Neural progenitor cell (in vitro differentiated cells): ENCODE data around the gene GEMIN5. TPM values are rescaled to one million over a fixed set of nuclear protein-coding genes. Genes with fewer than 3 reads are reported as not detected.
A peak's percentile ranks its signal among the peaks of the same experiment; 100 is the strongest.

Experiments used
- DNase-seq: peaks from one replicate; pipeline ENCODE4 v3.0.0-alpha.2; 2016; ENCODE audit warnings: low spot score
- H2AFZ ChIP-seq: fragments of 200-600 bp; sonication (generic); replicated peaks from 2 replicates; pipeline ENCODE4 v1.6.1; 2016; ENCODE audit warnings: antibody characterized with exemption
- H3F3A ChIP-seq: fragments of 200-600 bp; sonication (generic); 2 replicates; pipeline ENCODE4 v1.6.1; 2016; ENCODE audit warnings: antibody characterized with exemption, low read depth
- H3K27ac ChIP-seq: fragments of 200-600 bp; sonication (generic); 2 replicates; pipeline ENCODE4 v1.5.1; 2016; ENCODE audit warnings: mild to moderate bottlenecking
- H3K27me3 ChIP-seq: fragments of 200-600 bp; sonication (generic); 2 replicates; pipeline ENCODE4 v1.6.1; 2016; ENCODE audit warnings: mild to moderate bottlenecking, moderate library complexity
- H3K36me3 ChIP-seq: fragments of 200-600 bp; sonication (generic); 2 replicates; pipeline ENCODE4 v1.5.1; 2016
- H3K4me1 ChIP-seq: fragments of 200-600 bp; sonication (generic); 2 replicates; pipeline ENCODE4 v1.6.1; 2016; ENCODE audit warnings: mixed run types
- H3K4me2 ChIP-seq: fragments of 200-600 bp; sonication (generic); 2 replicates; pipeline ENCODE4 v1.6.1; 2016
- H3K4me3 ChIP-seq: fragments of 200-600 bp; sonication (generic); 2 replicates; pipeline ENCODE4 v1.5.1; 2016
- H3K79me2 ChIP-seq: fragments of 200-600 bp; sonication (generic); 2 replicates; pipeline ENCODE4 v1.6.1; 2016; ENCODE audit warnings: low read depth
- H3K9ac ChIP-seq: fragments of 200-600 bp; sonication (generic); 2 replicates; pipeline ENCODE4 v1.6.1; 2016
- H3K9me3 ChIP-seq: fragments of 200-600 bp; sonication (generic); 2 replicates; pipeline ENCODE4 v1.5.1; 2016; ENCODE audit warnings: low read depth
- H4K20me1 ChIP-seq: fragments of 200-600 bp; sonication (generic); 2 replicates; pipeline ENCODE4 v1.6.1; 2016; ENCODE audit warnings: low read depth
- H3K27ac Mint-ChIP-seq: 3 replicates; pipeline ENCODE4 v1.8.0; 2021; ENCODE audit warnings: mixed read lengths
- H3K27me3 Mint-ChIP-seq: 2 replicates; pipeline ENCODE4 v1.8.0; 2022; ENCODE audit warnings: low read depth, mild to moderate bottlenecking, inconsistent platforms, moderate library complexity, mixed read lengths; ENCODE audit not compliant: insufficient read depth
- H3K36me3 Mint-ChIP-seq: 3 replicates; pipeline ENCODE4 v1.8.0; 2021; ENCODE audit warnings: mixed read lengths
- H3K4me1 Mint-ChIP-seq: 3 replicates; pipeline ENCODE4 v1.8.0; 2021; ENCODE audit warnings: mixed read lengths
- H3K4me3 Mint-ChIP-seq: 3 replicates; pipeline ENCODE4 v1.8.0; 2021; ENCODE audit warnings: mild to moderate bottlenecking, moderate library complexity, mixed read lengths
- H3K9me3 Mint-ChIP-seq: 3 replicates; pipeline ENCODE4 v1.8.0; 2020; ENCODE audit warnings: mixed read lengths
- EZH2 ChIP-seq: fragments of 200-600 bp; sonication (generic); IDR thresholded peaks from 2 replicates; pipeline ENCODE4 v1.6.1; 2017; ENCODE audit warnings: antibody characterized with exemption, mild to moderate bottlenecking, moderate library complexity
- EZH2phosphoT487 ChIP-seq: fragments of 200-600 bp; sonication (generic); IDR thresholded peaks from 2 replicates; pipeline ENCODE4 v1.6.1; 2017; ENCODE audit warnings: antibody characterized with exemption
- total RNA-seq: library from RNA; depleted of rRNA; stranded (reverse); fragments of >200 nt; gene quantifications from 2 replicates; pipeline ENCODE4 v1.2.3, GENCODE V29; 2015; ENCODE audit warnings: low replicate concordance
- TF ChIP-seq, protein P1 (sequence below): fragments of 200-600 bp; sonication (generic); IDR thresholded peaks from 2 replicates; pipeline ENCODE4 v1.5.1; 2017; ENCODE audit warnings: antibody characterized with exemption, mild to moderate bottlenecking

The GEMIN5 gene
- total RNA-seq, 1 donor from 2014 or later: 18.5 TPM

DNA sequence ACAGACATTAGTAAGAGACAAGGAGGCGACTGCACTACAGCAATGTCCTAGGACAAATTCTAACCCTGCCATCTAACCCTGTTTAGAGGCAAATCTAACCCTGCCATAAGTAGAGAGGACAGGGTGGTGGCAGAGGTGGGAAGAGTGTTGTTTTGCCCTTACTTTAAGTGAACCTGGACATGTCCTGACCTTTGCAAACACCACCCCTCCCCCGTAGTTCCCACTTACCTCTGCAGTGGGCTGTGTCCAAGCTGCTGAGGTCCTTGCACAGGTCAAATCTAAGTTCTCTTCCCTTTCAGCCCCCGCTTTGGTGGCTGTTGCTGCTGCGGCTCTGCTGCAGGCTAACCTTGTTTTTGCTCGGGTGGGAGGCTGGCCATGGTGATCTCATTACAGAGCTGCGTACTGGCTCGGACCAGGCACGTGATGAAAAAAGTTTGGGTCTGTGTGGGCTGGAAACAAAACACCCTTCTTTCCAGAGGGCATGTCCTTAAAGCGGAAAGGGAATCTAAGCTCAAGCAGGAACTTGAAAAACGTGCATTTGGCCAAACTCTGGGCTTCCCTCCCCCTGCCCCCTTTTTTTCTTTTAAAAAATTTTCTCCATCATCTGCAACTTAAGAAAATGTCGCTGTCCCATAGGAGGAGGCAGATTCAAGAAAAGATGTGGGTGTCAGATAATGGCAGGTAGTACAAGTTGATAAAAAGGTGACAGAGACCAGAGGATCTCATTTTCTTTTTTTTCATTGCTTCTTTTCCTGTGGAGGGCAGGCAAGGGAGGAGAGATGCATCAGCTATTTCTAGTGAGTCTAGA is 87.6 kb downstream of the GEMIN5 start, which contains the start of gene FAXDC2:
FAXDC2 (minus strand) TSS at position 349 of the 808 bp plus-strand sequence. CDS start 12,425 bp downstream, outside the sequence.
- Mint-ChIP-seq H3K27ac (peak within 1 kb of the TSS; percentile 98), H3K36me3 (peaks cover 1% of the 10 kb centered on the region), H3K27me3 (peaks cover 2% of the 10 kb centered on the region), H3K4me3 (peak within 1 kb of the TSS; percentile 90), H3K9me3 (no peaks in the 10 kb centered on the region), H3K4me1 (peaks cover 25% of the 10 kb centered on the region)
- H3K4me2 ChIP-seq: peak within 1 kb of the TSS; percentile 79
- no peak within 1 kb of the TSS for H3K9ac ChIP-seq
- no peaks in the 10 kb centered on the region for H4K20me1 ChIP-seq
- peak; percentile 75 for DNase-seq
- H3K36me3 ChIP-seq: no peaks in the 10 kb centered on the region
- peaks cover 18% of the 10 kb centered on the region for H3F3A ChIP-seq
- no peak within 1 kb of the TSS for H3K27ac ChIP-seq
- peak within 1 kb of the TSS; percentile 83 for H2AFZ ChIP-seq
- peak within 1 kb of the TSS; percentile 47 for H3K4me3 ChIP-seq
- peaks cover 6% of the 10 kb centered on the region for H3K4me1 ChIP-seq
- H3K79me2 ChIP-seq: no peaks in the 10 kb centered on the region
- no peaks in the 10 kb centered on the region for H3K27me3 ChIP-seq
- H3K9me3 ChIP-seq: no peaks in the 10 kb centered on the region
- no peak for TF ChIP-seq EZH2
- TF ChIP-seq, protein P1, sequence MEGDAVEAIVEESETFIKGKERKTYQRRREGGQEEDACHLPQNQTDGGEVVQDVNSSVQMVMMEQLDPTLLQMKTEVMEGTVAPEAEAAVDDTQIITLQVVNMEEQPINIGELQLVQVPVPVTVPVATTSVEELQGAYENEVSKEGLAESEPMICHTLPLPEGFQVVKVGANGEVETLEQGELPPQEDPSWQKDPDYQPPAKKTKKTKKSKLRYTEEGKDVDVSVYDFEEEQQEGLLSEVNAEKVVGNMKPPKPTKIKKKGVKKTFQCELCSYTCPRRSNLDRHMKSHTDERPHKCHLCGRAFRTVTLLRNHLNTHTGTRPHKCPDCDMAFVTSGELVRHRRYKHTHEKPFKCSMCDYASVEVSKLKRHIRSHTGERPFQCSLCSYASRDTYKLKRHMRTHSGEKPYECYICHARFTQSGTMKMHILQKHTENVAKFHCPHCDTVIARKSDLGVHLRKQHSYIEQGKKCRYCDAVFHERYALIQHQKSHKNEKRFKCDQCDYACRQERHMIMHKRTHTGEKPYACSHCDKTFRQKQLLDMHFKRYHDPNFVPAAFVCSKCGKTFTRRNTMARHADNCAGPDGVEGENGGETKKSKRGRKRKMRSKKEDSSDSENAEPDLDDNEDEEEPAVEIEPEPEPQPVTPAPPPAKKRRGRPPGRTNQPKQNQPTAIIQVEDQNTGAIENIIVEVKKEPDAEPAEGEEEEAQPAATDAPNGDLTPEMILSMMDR: no peak
- TF ChIP-seq EZH2phosphoT487: no peak

DNA sequence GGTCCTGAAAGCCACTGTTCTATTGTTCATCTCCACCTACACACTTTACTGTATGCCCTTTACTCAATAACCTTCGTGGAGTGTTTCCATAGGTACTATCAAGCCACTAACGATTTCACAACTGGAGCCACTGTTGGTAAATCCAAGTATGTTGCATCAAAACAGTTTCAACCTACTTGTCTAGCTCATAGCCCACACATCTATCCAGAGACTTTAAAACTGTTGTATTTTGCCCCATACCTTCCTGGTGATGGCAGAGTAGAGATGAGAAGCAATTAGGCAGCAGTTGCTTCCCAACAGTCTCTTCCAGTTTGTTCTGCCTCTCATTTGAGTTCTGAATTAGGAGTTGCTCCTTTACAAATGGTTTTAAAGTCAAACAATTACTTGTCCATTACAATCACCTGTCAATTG is 88.2 kb downstream of the GEMIN5 start:
- H3K4me1 Mint-ChIP-seq: peaks cover 25% of the 10 kb centered on the region
- H3K27me3 Mint-ChIP-seq: peaks cover 2% of the 10 kb centered on the region
- Histone ChIP-seq H3K27me3 (no peaks in the 10 kb centered on the region), H3K9me3 (no peaks in the 10 kb centered on the region), H3K4me2 (peak overlapping the region; percentile 79), H4K20me1 (no peaks in the 10 kb centered on the region), H3K36me3 (no peaks in the 10 kb centered on the region), H3K27ac (no peak overlapping the region), H3K9ac (no peak overlapping the region), H2AFZ (peak overlapping the region; percentile 83), H3K4me3 (peak overlapping the region; percentile 47), H3K4me1 (peaks cover 6% of the 10 kb centered on the region), H3K79me2 (no peaks in the 10 kb centered on the region), H3F3A (peaks cover 18% of the 10 kb centered on the region)
- TF ChIP-seq EZH2: no peak
- TF ChIP-seq, protein P1: no peak
- no peak for TF ChIP-seq EZH2phosphoT487
- H3K9me3 Mint-ChIP-seq: no peaks in the 10 kb centered on the region
- H3K36me3 Mint-ChIP-seq: peaks cover 1% of the 10 kb centered on the region
- H3K27ac Mint-ChIP-seq: peak overlapping the region; percentile 98
- peak overlapping the region; percentile 90 for H3K4me3 Mint-ChIP-seq
- no peak for DNase-seq

DNA sequence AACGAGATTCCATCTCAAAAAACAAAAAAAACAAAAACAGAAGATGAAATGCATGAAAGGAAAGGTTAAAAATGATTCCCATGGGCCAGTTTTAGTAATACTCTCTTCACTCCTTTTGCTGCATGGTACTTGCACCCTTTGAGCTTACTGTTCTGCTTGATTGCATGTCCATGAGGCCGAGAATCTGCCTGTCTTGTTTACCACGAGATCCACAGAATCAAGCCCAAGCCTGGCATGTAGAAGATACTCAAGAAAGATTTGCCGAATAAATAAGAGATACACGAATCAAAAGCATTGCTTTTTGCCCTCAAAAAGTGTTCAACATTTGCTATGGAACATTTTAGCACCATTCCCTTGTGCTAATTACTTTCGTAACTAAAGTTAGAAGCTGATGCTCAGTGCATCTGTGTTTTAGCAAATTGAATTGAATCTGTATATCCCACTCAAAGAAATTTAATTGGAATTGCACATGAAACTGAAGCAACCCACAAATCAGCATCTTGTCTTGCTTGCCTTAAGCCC is 88.7 kb downstream of the GEMIN5 start:
- peak overlapping the region; percentile 47 for H3K4me3 ChIP-seq
- no peak for DNase-seq
- peaks cover 25% of the 10 kb centered on the region for H3K4me1 Mint-ChIP-seq
- H3K36me3 Mint-ChIP-seq: peaks cover 1% of the 10 kb centered on the region
- no peaks in the 10 kb centered on the region for H4K20me1 ChIP-seq
- H3K9ac ChIP-seq: no peak overlapping the region
- no peaks in the 10 kb centered on the region for H3K79me2 ChIP-seq
- H3F3A ChIP-seq: peaks cover 18% of the 10 kb centered on the region
- peak overlapping the region; percentile 79 for H3K4me2 ChIP-seq
- H3K9me3 ChIP-seq: no peaks in the 10 kb centered on the region
- peaks cover 6% of the 10 kb centered on the region for H3K4me1 ChIP-seq
- no peak overlapping the region for H3K27ac ChIP-seq
- no peaks in the 10 kb centered on the region for H3K9me3 Mint-ChIP-seq
- peak overlapping the region; percentile 98 for H3K27ac Mint-ChIP-seq
- H3K4me3 Mint-ChIP-seq: peak overlapping the region; percentile 90
- H3K27me3 Mint-ChIP-seq: peaks cover 2% of the 10 kb centered on the region
- H3K27me3 ChIP-seq: no peaks in the 10 kb centered on the region
- no peak for TF ChIP-seq EZH2phosphoT487
- TF ChIP-seq EZH2: no peak
- TF ChIP-seq, protein P1: no peak
- peak overlapping the region; percentile 83 for H2AFZ ChIP-seq
- H3K36me3 ChIP-seq: no peaks in the 10 kb centered on the region
